Thyroid gland (tissue), 4 donors: ENCODE data around the gene MTHFR. TPM values are rescaled to one million over a fixed set of nuclear protein-coding genes. Genes with fewer than 3 reads are reported as not detected.
A peak's percentile ranks its signal among the peaks of the same experiment; 100 is the strongest.

Experiments used
- DNase-seq, 2 donors: peaks; one replicate each; pipeline ENCODE4 v3.0.0-alpha.2; 2019
- H3K27ac ChIP-seq, 3 donors: fragments of 200-600 bp; sonication (generic); 1 replicate in 2 of 3; 2 replicates in 1 of 3; pipeline ENCODE4 v1.5.1; 2016 to 2019; ENCODE audit warnings: mild to moderate bottlenecking in 1 of 3, moderate library complexity in 1 of 3
- H3K27me3 ChIP-seq: fragments of 200-600 bp; sonication (generic); one replicate; pipeline ENCODE4 v1.5.1; 2019
- H3K36me3 ChIP-seq, 2 donors: fragments of 200-600 bp; sonication (generic); one replicate each; pipeline ENCODE4 v1.5.1; 2016 to 2019
- H3K4me1 ChIP-seq, 2 donors: fragments of 200-600 bp; sonication (generic); one replicate each; pipeline ENCODE4 v1.5.1; 2017 to 2019
- H3K4me3 ChIP-seq, 3 donors: fragments of 200-600 bp; sonication (generic); replicated peaks in 1 of 3; 1 replicate in 2 of 3; 2 replicates in 1 of 3; pipeline ENCODE4 v1.5.1; 2016; ENCODE audit warnings: mild to moderate bottlenecking in 1 of 3
- H3K9me3 ChIP-seq: fragments of 200-600 bp; sonication (generic); one replicate; pipeline ENCODE4 v1.5.1; 2017
- POLR2A ChIP-seq, 2 donors: fragments of 450-650 bp; IDR thresholded peaks; one replicate each; pipeline ENCODE4 v1.6.1; 2017; ENCODE audit warnings: antibody characterized with exemption in 2 of 2, mild to moderate bottlenecking in 2 of 2, moderate library complexity in 1 of 2
- WGBS, 2 donors: methylation state at CpG; one replicate each; pipeline ENCODE4 v1.1.5; 2017; 5-methylcytosine and 5-hydroxymethylcytosine counted together
- intact Hi-C: fragments of 100-400 bp; cut with DNase I; formaldehyde crosslinking; loops from one replicate; pipeline ENCODE4 v1.15.1; 2023
- total RNA-seq, 4 donors: library from RNA; depleted of rRNA; stranded (reverse); fragments of >200 nt; gene quantifications; one replicate each; pipeline ENCODE4 v1.2.3, GENCODE V29; 2016
- TF ChIP-seq, protein P1 (sequence below), 6 experiments: fragments of 200-600 bp in 3 of 6; fragments of 450-650 bp in 3 of 6; sonication (generic) in 3 of 6; IDR thresholded peaks; one replicate each; pipeline ENCODE4 v1.5.1; 2016 to 2019; ENCODE audit warnings: antibody characterized with exemption in 6 of 6, mild to moderate bottlenecking in 2 of 6, inconsistent platforms in 1 of 6, moderate library complexity in 1 of 6

MTHFR gene
- total RNA-seq, 4 donors from 2014 or later: 52.8 to 96.9 (median 65.6) TPM

DNA sequence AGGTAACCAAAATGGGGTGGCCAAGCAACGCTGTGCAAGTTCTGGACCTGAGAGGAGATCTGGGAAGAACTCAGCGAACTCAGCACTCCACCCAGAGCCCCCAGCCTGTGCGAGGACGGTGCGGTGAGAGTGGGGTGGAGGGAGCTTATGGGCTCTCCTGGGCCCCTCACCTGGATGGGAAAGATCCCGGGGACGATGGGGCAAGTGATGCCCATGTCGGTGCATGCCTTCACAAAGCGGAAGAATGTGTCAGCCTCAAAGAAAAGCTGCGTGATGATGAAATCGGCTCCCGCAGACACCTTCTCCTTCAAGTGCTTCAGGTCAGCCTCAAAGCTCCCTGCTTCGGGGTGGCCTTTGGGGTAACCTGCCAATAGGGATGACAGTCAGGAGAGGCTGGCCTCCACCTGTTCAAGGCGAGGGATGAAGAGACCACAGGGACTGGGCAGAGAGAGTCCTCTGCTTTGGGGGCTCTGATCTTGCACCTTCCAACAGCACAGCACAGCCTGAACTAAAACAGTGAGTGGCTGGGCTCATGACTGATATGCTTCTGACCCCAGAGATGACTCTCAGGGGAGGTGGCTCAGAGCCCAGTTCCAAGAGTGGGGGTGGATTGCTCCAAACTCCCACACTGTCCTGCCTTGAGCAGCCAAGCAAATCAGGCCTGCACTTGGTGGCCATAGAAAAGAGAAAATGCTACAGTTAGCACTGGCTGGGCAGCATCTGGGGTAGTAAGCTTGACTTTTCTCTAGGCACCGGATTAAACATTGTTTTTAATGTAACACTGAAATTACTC lies 9.5 kb downstream of the MTHFR start:
- TF ChIP-seq, protein P1, sequence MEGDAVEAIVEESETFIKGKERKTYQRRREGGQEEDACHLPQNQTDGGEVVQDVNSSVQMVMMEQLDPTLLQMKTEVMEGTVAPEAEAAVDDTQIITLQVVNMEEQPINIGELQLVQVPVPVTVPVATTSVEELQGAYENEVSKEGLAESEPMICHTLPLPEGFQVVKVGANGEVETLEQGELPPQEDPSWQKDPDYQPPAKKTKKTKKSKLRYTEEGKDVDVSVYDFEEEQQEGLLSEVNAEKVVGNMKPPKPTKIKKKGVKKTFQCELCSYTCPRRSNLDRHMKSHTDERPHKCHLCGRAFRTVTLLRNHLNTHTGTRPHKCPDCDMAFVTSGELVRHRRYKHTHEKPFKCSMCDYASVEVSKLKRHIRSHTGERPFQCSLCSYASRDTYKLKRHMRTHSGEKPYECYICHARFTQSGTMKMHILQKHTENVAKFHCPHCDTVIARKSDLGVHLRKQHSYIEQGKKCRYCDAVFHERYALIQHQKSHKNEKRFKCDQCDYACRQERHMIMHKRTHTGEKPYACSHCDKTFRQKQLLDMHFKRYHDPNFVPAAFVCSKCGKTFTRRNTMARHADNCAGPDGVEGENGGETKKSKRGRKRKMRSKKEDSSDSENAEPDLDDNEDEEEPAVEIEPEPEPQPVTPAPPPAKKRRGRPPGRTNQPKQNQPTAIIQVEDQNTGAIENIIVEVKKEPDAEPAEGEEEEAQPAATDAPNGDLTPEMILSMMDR (IDR thresholded peaks at IDR 0.05): no peak
- TF ChIP-seq POLR2A (IDR thresholded peaks at IDR 0.05): peak in 1 of 2 donors; percentile 69
- Histone ChIP-seq H3K27me3 (no peaks in the 10 kb centered on the region), H3K9me3 (no peaks in the 10 kb centered on the region), H3K4me3 (no peak overlapping the region), H3K4me1 (peaks cover 33 to 65% of the 10 kb centered on the region in 2 donors), H3K27ac (peak overlapping the region; percentile 79 to 91 (median 84)), H3K36me3 (peaks cover 38 to 45% of the 10 kb centered on the region in 2 donors)
- intact Hi-C loops: no loop called here
- WGBS, 2 donors: 42 to 59% methylated on average over 15 of the region's 15 CpGs
- DNase-seq: peak; percentile 97 to 98

DNA sequence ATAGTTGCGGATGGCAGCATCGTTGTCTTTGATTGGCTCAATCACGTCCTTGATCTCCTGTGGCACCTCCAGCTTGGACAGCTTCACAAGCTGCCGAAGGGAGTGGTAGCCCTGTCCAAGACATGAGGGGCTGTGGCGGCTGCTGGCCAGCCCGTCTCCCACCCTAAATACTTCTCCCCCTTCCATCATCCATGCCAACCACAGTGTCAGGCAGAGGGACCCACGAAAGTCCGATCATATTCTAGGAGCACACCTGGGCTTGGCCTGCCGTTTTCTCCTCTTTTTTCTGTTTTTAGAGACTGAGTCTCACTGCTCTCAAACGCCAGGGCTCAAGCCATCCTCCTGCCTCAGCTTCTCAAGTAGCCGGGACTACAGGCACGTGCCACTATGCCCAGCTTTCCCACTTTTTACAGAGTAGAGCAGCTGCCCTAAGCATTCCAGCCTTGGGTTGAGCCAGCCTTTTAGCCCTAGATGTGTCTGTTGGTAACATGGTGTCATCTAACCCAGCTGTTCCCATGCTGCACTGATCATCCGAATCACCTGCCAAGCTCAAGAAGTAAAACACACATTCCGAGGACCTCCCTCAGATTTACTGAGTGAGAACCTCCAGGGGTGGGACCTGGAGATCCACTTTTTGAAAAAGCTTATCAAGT lies 10.4 kb downstream of the MTHFR start:
- Histone ChIP-seq H3K27me3 (no peaks in the 10 kb centered on the region), H3K4me1 (peaks cover 38 to 65% of the 10 kb centered on the region in 2 donors), H3K27ac (peak overlapping the region; percentile 79 to 91 (median 84)), H3K4me3 (no peak overlapping the region), H3K9me3 (no peaks in the 10 kb centered on the region), H3K36me3 (peaks cover 29 to 38% of the 10 kb centered on the region in 2 donors)
- intact Hi-C loops: no loop called here
- WGBS, 2 donors: 76 to 77% methylated on average over 12 to 14 of the region's 14 CpGs
- no peak for TF ChIP-seq POLR2A (IDR thresholded peaks at IDR 0.05)
- TF ChIP-seq, protein P1 (IDR thresholded peaks at IDR 0.05): no peak
- no peak for DNase-seq

DNA sequence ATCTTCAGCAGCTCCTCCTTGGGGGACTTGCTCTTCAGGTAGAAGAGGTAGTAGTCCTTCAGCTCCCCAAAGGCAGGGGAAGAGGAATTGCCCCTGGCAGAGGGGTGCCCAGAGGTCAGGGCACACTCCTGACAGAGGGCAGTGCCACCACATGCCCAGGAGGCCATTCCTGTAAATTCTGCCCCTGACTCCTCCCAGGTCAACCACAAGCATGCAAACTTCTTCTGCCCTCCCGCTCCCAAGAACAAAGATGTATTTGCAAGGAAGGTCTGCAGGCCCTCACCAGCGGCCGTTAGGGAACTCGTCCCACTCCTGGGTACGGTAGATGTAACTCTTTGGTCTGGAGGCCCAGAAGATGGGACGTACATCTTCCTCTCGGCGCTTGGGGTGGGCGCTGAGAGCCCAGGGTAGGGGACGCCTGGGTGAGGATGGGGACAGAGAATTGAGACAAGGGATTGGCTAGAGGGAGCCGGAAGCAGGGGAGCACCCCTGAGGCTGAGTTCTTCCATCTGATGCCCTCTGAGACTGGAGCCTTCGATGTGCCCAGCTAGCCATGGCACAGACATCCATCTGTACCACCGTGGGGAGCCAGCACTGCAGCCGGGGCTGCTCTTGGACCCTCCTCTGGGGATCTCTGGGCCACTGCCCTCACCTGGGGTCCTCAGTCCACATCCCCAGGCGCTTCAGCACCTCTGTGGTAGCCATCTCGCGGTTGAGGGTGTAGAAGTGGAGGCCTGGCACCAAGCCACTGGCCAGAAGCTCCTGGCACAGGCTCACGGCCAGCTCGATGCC lies 11.1 kb downstream of the MTHFR start:
- 74 to 94% methylated on average over 12 to 19 of the region's 19 CpGs for WGBS, 2 donors
- H3K9me3 ChIP-seq: no peaks in the 10 kb centered on the region
- peak overlapping the region in 2 of 3 donors; percentile 84 to 91 for H3K27ac ChIP-seq
- H3K27me3 ChIP-seq: no peaks in the 10 kb centered on the region
- intact Hi-C loops: loop anchor here (5.0 kb wide), 1 partner anchor 57 kb away; the partner anchor contains the start of gene AGTRAP
- peak; percentile 48 to 62 for DNase-seq
- TF ChIP-seq, protein P1 (IDR thresholded peaks at IDR 0.05): no peak
- no peak for TF ChIP-seq POLR2A (IDR thresholded peaks at IDR 0.05)
- H3K36me3 ChIP-seq: peaks cover 27 to 39% of the 10 kb centered on the region in 2 donors
- peaks cover 45 to 72% of the 10 kb centered on the region in 2 donors for H3K4me1 ChIP-seq
- no peak overlapping the region for H3K4me3 ChIP-seq

DNA sequence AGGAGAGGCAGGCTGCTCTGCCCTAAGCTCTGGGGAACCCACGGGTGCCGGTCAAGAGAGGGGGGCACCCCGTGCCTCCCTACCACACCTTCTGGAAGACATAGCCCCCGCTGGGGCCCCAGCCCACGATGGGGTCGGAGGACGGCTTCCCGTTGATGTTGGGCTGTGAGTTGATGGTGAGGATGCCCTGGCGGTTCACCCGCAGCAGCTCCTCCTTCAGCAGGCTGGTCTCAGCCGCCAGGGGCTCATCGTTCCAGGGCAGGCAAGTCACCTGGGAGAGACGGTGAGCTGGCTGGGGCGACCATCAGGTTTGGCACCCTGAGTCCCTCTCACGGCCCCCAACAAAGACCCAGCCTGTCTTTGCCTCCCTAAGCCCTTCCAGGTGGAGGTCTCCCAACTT lies 11.9 kb downstream of the MTHFR start:
- peaks cover 53 to 80% of the 10 kb centered on the region in 2 donors for H3K4me1 ChIP-seq
- 94 to 97% methylated on average over 11 to 13 of the region's 15 CpGs for WGBS, 2 donors
- peaks cover 27 to 33% of the 10 kb centered on the region in 2 donors for H3K36me3 ChIP-seq
- no peaks in the 10 kb centered on the region for H3K27me3 ChIP-seq
- peak overlapping the region in 2 of 3 donors; percentile 84 to 91 for H3K27ac ChIP-seq
- H3K9me3 ChIP-seq: no peaks in the 10 kb centered on the region
- no peak overlapping the region for H3K4me3 ChIP-seq
- intact Hi-C loops: loop anchor here (5.0 kb wide), 1 partner anchor 57 kb away; the partner anchor contains the start of gene AGTRAP
- no peak for DNase-seq
- TF ChIP-seq, protein P1 (IDR thresholded peaks at IDR 0.05): no peak
- no peak for TF ChIP-seq POLR2A (IDR thresholded peaks at IDR 0.05)
